T-helper 1 cell (primary cell): ENCODE data around the gene ZSCAN10.

Experiments
- DNase-seq, 5 donors: peaks; one replicate each; pipeline ENCODE4 v3.0.0-alpha.2; 2012 to 2020

ZSCAN10 gene

GRCh38 chr16:3112058-3112880, 13.2 kb upstream of the ZSCAN10 start, which contains the start of gene ZNF205:
Gene ZNF205 (plus strand): TSS chr16:3112586. CDS start chr16:3113431, 845 bp downstream.
- no peak for DNase-seq

- DNase-seq = peak; percentile 85 to 93 (median 88)
Measured at GRCh38 chr16:3106205-3106928, 7.3 kb upstream of the ZSCAN10 start.

- DNase-seq = peak in 1 of 5 donors; percentile 47
Measured at GRCh38 chr16:3101841-3102470, 2.9 kb upstream of the ZSCAN10 start.

GRCh38 chr16:3101018-3101840, 2.1 kb upstream of the ZSCAN10 start:
- DNase-seq = peak in 3 of 5 donors; percentile 22 to 69 (median 45)

GRCh38 chr16:3099732-3100499, 822 bp upstream of the ZSCAN10 start:
- DNase-seq = peak; percentile 87 to 94 (median 88)

- no peak for DNase-seq
Measured at GRCh38 chr16:3099395-3099731, 269 bp upstream of the ZSCAN10 start.

- DNase-seq = no peak
Measured at GRCh38 chr16:3097266-3097665, 1.8 kb downstream of the ZSCAN10 start.

GRCh38 chr16:3096362-3096761, 2.7 kb downstream of the ZSCAN10 start:
- no peak for DNase-seq

GRCh38 chr16:3095869-3096268, 3.2 kb downstream of the ZSCAN10 start:
- peak; percentile 30 to 80 (median 58) for DNase-seq

- peak in 4 of 5 donors; percentile 40 to 80 (median 51) for DNase-seq
Measured at GRCh38 chr16:3094289-3095027, 4.6 kb downstream of the ZSCAN10 start.

GRCh38 chr16:3092501-3092941, 6.6 kb downstream of the ZSCAN10 start:
- no peak for DNase-seq

- DNase-seq = no peak
Measured at GRCh38 chr16:3091551-3091950, 7.5 kb downstream of the ZSCAN10 start.

GRCh38 chr16:3089717-3090592, 9.1 kb downstream of the ZSCAN10 start:
- DNase-seq = no peak

- no peak for DNase-seq
Measured at GRCh38 chr16:3088925-3089716, 10.0 kb downstream of the ZSCAN10 start.

GRCh38 chr16:3088450-3088849, 10.6 kb downstream of the ZSCAN10 start:
- DNase-seq = no peak

GRCh38 chr16:3087243-3088235, 11.6 kb downstream of the ZSCAN10 start:
- no peak for DNase-seq

- no peak for DNase-seq
Measured at GRCh38 chr16:3086596-3087242, 12.4 kb downstream of the ZSCAN10 start.
